22Rv1 (cell line): Measurements from ENCODE around the gene PDZRN3.

Experiments
- CTCF ChIP-seq: fragments of 450-650 bp; IDR thresholded peaks from 2 replicates; pipeline ENCODE4 v1.5.1; 2017; ENCODE audit warnings: mild to moderate bottlenecking
- ZFX ChIP-seq: fragments of 450-650 bp; IDR thresholded peaks from 2 replicates; pipeline ENCODE4 v1.6.1; 2017; ENCODE audit warnings: antibody characterized with exemption, borderline replicate concordance

- no peak for TF ChIP-seq CTCF
- TF ChIP-seq ZFX, result no peak
Measured at GRCh38 chr3:73437828-73438227, 186.9 kb downstream of the PDZRN3 start.
